Karpas-422 (cell line): ENCODE results near the gene CABCOCO1. TPM values are rescaled to one million over a fixed set of nuclear protein-coding genes. Genes with fewer than 3 reads are reported as not detected.

Source experiments
- DNase-seq: peaks from one replicate; pipeline ENCODE4 v3.0.0-alpha.2; 2015
- H2AFZ ChIP-seq: fragments of 200-600 bp; sonication (generic); 2 replicates; pipeline ENCODE4 v1.6.1; 2014; ENCODE audit warnings: antibody characterized with exemption, low read length, mixed read lengths
- H3K27ac ChIP-seq: fragments of 200-600 bp; sonication (generic); 2 replicates; pipeline ENCODE4 v1.5.1; 2014; ENCODE audit warnings: mild to moderate bottlenecking, low read length, moderate library complexity
- H3K27me3 ChIP-seq: fragments of 200-600 bp; sonication (generic); 2 replicates; pipeline ENCODE4 v1.6.1; 2014; ENCODE audit warnings: low read length, mixed read lengths
- H3K36me3 ChIP-seq: fragments of 200-600 bp; sonication (generic); 2 replicates; pipeline ENCODE4 v1.6.1; 2014; ENCODE audit warnings: low read length, mixed read lengths; ENCODE audit not compliant: insufficient read depth
- H3K4me1 ChIP-seq: fragments of 200-600 bp; sonication (generic); 2 replicates; pipeline ENCODE4 v1.6.1; 2014; ENCODE audit warnings: mild to moderate bottlenecking, low read length, mixed read lengths
- H3K4me2 ChIP-seq: fragments of 200-600 bp; sonication (generic); 2 replicates; pipeline ENCODE4 v1.6.1; 2014; ENCODE audit warnings: low read length, low read depth, mild to moderate bottlenecking; ENCODE audit not compliant: poor library complexity, severe bottlenecking
- H3K4me3 ChIP-seq: fragments of 200-600 bp; sonication (generic); 2 replicates; pipeline ENCODE4 v1.5.1; 2014; ENCODE audit warnings: mild to moderate bottlenecking, antibody characterized with exemption, low read length, mixed read lengths
- H3K79me2 ChIP-seq: fragments of 200-600 bp; sonication (generic); 2 replicates; pipeline ENCODE4 v1.6.1; 2014; ENCODE audit warnings: mild to moderate bottlenecking, low read length, mixed read lengths
- H3K9ac ChIP-seq: fragments of 200-600 bp; sonication (generic); 2 replicates; pipeline ENCODE4 v1.6.0; 2014; ENCODE audit warnings: low read length
- H3K9me2 ChIP-seq: fragments of 200-600 bp; sonication (generic), shearing (Covaris generic); replicated peaks from 2 replicates; pipeline ENCODE4 v1.6.0; 2014; ENCODE audit warnings: mild to moderate bottlenecking, low read length, moderate library complexity; ENCODE audit not compliant: insufficient read depth
- H3K9me3 ChIP-seq: fragments of 300-700, 200-600 bp; sonication (generic); 2 replicates; pipeline ENCODE4 v1.6.1; 2014; ENCODE audit warnings: low read length, mixed read lengths
- H4K20me1 ChIP-seq: fragments of 200-600 bp; sonication (generic); 2 replicates; pipeline ENCODE4 v1.6.1; 2014; ENCODE audit warnings: mild to moderate bottlenecking, antibody characterized with exemption, low read length, low read depth; ENCODE audit not compliant: insufficient read depth
- total RNA-seq: library from RNA; depleted of rRNA; stranded (reverse); fragments of >200 nt; shearing (Covaris generic); gene quantifications from 2 replicates; pipeline ENCODE4 v1.2.3, GENCODE V29; 2014; ENCODE audit warnings: low replicate concordance

CABCOCO1 gene
- total RNA-seq, 1 experiment from 2014 or later = not detected

DNA sequence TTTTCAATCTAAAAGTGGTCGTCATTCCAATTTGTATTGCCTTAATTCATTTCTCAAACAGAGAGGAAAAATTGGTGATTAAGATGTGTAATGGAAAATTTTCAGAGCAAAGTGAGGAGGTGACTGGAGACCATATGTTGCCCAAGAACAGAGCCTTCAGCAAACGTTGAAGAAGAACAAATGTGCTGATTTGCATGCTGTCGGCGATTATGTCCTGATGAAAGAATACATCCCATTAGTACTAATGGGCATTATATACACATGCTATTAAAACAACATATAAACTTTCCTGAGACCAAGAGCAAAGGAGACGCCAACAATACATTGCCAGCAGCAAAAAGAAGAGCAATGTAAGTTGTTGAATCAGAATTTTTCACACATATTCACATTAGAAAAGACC lies 138.8 kb downstream of the CABCOCO1 start:
- no peaks in the 10 kb centered on the region for H3K4me1 ChIP-seq
- no peaks in the 10 kb centered on the region for H3K79me2 ChIP-seq
- DNase-seq = no peak
- H3K9me2 ChIP-seq = no peaks in the 10 kb centered on the region
- H3K9ac ChIP-seq = no peak overlapping the region
- H3K27ac ChIP-seq = no peak overlapping the region
- H3K27me3 ChIP-seq = no peaks in the 10 kb centered on the region
- H3K4me3 ChIP-seq = no peak overlapping the region
- no peak overlapping the region for H3K4me2 ChIP-seq
- no peaks in the 10 kb centered on the region for H3K36me3 ChIP-seq
- no peak overlapping the region for H2AFZ ChIP-seq
- H3K9me3 ChIP-seq = no peaks in the 10 kb centered on the region
- H4K20me1 ChIP-seq = no peaks in the 10 kb centered on the region

DNA sequence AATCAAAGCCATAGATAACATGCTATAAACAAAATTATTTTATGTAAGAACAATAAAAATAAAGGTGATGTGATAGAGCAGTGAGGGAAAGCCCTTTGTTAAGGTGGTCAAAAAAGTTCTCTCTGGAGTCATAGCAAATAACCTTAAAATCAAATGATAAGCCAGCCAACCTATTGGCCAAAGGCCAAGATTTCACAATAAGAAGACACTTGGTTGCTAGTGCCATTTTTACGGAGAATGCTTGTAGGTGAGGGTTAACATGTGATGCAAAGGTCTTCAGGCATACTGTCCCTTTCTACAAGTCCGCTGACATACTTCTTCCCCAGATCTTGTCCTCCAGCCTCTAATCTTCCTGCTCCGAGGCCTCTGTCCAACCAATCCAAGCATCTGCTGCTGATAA lies 140.5 kb downstream of the CABCOCO1 start:
- H3K9ac ChIP-seq = no peak overlapping the region
- H4K20me1 ChIP-seq = no peaks in the 10 kb centered on the region
- no peaks in the 10 kb centered on the region for H3K9me2 ChIP-seq
- no peaks in the 10 kb centered on the region for H3K36me3 ChIP-seq
- no peaks in the 10 kb centered on the region for H3K79me2 ChIP-seq
- H3K9me3 ChIP-seq = no peaks in the 10 kb centered on the region
- no peaks in the 10 kb centered on the region for H3K27me3 ChIP-seq
- H3K4me2 ChIP-seq = no peak overlapping the region
- H3K4me1 ChIP-seq = no peaks in the 10 kb centered on the region
- no peak overlapping the region for H3K27ac ChIP-seq
- H2AFZ ChIP-seq = no peak overlapping the region
- no peak overlapping the region for H3K4me3 ChIP-seq
- DNase-seq = no peak

DNA sequence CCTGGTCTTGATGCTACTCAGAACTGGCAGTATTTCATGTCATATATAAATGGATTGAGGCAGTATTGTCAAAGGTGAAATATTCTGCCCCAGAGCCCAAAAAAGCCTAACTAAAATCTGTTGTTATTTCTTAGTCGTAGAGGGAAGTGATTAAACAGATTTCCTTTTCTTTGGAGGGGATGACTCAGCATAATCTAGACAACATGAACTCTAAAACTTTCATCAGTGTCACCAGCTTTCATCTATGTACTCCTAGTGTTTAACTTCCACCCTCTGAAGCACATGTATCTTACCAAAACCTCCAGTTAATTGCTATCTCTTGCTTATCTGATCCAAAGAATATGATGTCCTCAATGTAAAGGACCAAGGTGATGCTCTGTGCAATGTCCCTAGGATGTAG lies 141.7 kb downstream of the CABCOCO1 start:
- no peak for DNase-seq
- H3K9me3 ChIP-seq = no peaks in the 10 kb centered on the region
- no peak overlapping the region for H2AFZ ChIP-seq
- no peak overlapping the region for H3K27ac ChIP-seq
- no peaks in the 10 kb centered on the region for H3K9me2 ChIP-seq
- no peaks in the 10 kb centered on the region for H3K36me3 ChIP-seq
- no peaks in the 10 kb centered on the region for H3K27me3 ChIP-seq
- no peak overlapping the region for H3K9ac ChIP-seq
- no peaks in the 10 kb centered on the region for H3K4me1 ChIP-seq
- no peaks in the 10 kb centered on the region for H4K20me1 ChIP-seq
- H3K4me3 ChIP-seq = no peak overlapping the region
- no peaks in the 10 kb centered on the region for H3K79me2 ChIP-seq
- no peak overlapping the region for H3K4me2 ChIP-seq

DNA sequence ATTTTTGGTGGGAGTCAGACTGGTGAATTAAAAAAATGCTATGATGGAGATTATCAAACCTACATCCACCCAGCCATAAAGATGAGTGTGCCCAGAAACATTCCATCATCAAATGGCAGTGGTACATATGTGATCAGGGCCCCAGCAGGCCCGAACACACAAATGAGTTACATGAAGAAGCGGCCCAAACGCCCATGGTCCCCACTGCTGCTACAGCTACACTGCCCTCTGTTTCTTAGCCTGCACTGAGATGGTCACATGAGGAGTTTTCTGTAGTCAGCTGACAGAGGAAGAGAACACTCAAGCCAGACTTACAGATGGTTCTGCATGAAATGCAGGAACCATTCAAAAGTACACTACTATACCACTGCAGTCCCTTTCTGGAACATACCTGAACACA lies 142.4 kb downstream of the CABCOCO1 start:
- no peak overlapping the region for H3K4me2 ChIP-seq
- H3K9me2 ChIP-seq = no peaks in the 10 kb centered on the region
- H4K20me1 ChIP-seq = no peaks in the 10 kb centered on the region
- no peak overlapping the region for H3K4me3 ChIP-seq
- no peaks in the 10 kb centered on the region for H3K36me3 ChIP-seq
- no peak for DNase-seq
- H3K79me2 ChIP-seq = no peaks in the 10 kb centered on the region
- H3K9me3 ChIP-seq = no peaks in the 10 kb centered on the region
- no peak overlapping the region for H3K27ac ChIP-seq
- peaks cover 5% of the 10 kb centered on the region for H3K4me1 ChIP-seq
- no peaks in the 10 kb centered on the region for H3K27me3 ChIP-seq
- no peak overlapping the region for H3K9ac ChIP-seq
- no peak overlapping the region for H2AFZ ChIP-seq

DNA sequence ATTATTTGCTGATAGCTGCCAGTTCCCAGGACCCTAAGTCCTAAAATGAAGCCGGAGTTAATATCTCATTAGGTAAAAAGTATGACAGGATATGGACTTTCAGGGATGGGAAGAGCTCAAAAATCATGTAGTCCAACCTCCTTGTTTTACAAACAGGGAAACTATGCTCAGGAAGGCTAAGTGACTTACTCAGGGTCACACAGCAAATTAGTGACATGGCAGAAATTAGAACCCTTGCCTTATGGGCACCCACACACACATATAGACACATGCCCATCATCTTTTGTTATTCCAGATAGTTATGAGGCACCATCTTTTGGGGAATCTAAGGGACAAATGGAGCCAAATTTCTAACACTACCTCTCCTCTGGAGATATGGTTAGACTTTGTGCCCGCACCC lies 147.5 kb downstream of the CABCOCO1 start:
- H3K79me2 ChIP-seq = no peaks in the 10 kb centered on the region

DNA sequence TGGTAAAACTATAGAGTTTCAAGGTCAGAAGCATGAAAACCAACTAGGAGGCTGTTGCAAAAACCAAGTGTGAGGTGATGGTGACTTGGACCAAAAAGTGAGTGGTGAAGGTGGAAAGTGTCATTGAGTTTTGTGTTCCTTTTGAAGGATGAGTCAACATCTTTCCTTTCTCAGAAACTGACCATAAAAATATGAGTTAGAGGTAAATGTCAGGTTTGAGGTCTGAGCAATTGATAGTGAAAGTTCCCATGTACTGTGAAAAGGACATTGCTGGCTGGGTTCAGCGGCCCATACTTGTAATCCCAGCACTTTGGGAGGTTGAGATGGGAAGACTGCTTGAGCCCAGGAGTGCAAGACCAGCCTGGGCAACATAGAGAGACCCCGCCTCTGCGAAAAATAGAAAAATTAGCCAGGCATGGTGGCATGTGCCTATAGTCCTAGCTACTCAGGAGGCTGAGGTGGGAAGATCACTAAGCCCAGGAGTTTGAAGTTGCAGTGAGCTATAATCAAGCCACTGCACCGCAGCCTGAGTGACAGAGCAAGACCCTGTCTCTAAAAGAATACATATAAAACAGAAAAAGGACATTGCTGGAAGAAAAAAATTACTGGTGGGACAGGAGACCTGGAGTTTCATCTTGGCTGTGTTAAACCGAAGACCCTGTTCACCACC lies 149.5 kb downstream of the CABCOCO1 start:
- no peak overlapping the region for H3K4me3 ChIP-seq
- no peaks in the 10 kb centered on the region; the same call in 1 of the 2 replicates for H3K9me2 ChIP-seq
- H4K20me1 ChIP-seq = no peaks in the 10 kb centered on the region
- no peaks in the 10 kb centered on the region for H3K27me3 ChIP-seq
- H3K4me2 ChIP-seq = no peak overlapping the region
- no peaks in the 10 kb centered on the region for H3K36me3 ChIP-seq
- H3K79me2 ChIP-seq = no peaks in the 10 kb centered on the region
- H3K27ac ChIP-seq = no peak overlapping the region
- no peaks in the 10 kb centered on the region for H3K9me3 ChIP-seq
- H3K9ac ChIP-seq = no peak overlapping the region
- no peak overlapping the region for H2AFZ ChIP-seq
- H3K4me1 ChIP-seq = peaks cover 7% of the 10 kb centered on the region
- no peak for DNase-seq

More for the DNA sequence above, 147.5 kb downstream of the CABCOCO1 start:
- peaks cover 7% of the 10 kb centered on the region for H3K4me1 ChIP-seq
- no peak for DNase-seq
- H3K9me2 ChIP-seq = no peaks in the 10 kb centered on the region
- H3K4me3 ChIP-seq = no peak overlapping the region
- H3K27ac ChIP-seq = no peak overlapping the region
- H3K36me3 ChIP-seq = no peaks in the 10 kb centered on the region
- no peaks in the 10 kb centered on the region for H4K20me1 ChIP-seq
- no peak overlapping the region for H3K9ac ChIP-seq
- H3K9me3 ChIP-seq = no peaks in the 10 kb centered on the region
- H3K4me2 ChIP-seq = no peak overlapping the region
- H2AFZ ChIP-seq = no peak overlapping the region
- no peaks in the 10 kb centered on the region for H3K27me3 ChIP-seq

DNA sequence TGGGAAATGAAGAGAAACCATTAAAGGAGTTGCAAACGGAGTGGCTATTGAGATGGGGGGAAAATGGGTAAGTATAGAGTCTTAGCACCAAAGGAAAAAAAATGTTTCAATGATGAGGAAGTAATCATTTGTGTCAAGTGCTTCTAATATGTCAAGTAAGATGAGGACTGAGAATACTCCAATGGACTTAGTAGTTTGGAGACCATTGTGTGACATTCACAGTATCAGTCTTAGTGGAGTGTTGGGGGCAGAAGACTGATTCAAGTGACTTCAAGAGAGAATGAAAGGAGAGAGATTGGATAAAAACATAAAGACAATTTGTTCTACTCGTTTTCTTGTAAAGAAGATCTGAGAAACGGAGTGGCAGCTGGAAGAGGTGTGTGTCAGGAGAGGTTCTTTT lies 150.2 kb downstream of the CABCOCO1 start:
- H3K79me2 ChIP-seq = no peaks in the 10 kb centered on the region
- peaks cover 7% of the 10 kb centered on the region for H3K4me1 ChIP-seq
- H3K9ac ChIP-seq = no peak overlapping the region
- no peak overlapping the region for H3K4me2 ChIP-seq
- H3K27me3 ChIP-seq = no peaks in the 10 kb centered on the region
- no peaks in the 10 kb centered on the region for H3K9me3 ChIP-seq
- no peak for DNase-seq
- no peaks in the 10 kb centered on the region; the same call in 1 of the 2 replicates for H3K9me2 ChIP-seq
- H2AFZ ChIP-seq = no peak overlapping the region
- H3K36me3 ChIP-seq = no peaks in the 10 kb centered on the region
- H4K20me1 ChIP-seq = no peaks in the 10 kb centered on the region
- no peak overlapping the region for H3K4me3 ChIP-seq
- no peak overlapping the region for H3K27ac ChIP-seq

DNA sequence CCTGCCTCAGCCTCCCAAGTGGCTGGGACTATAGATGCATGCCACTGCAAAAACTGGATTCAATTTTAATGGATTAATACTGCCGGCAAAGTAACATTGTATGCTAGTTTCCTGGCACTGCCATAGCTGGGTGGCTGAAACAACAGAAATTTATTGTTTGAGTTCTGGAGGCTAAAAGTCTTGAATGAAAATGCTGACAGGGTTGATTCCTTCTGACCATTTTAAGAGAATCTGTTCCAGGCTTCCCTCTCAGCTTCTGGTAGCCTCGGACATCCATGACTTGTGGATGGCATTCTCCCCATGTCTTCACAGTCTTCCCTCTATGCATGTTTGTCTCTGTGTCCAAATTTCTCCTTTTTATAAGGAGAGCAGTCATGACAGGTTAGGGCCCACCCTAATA lies 151.4 kb downstream of the CABCOCO1 start:
- H2AFZ ChIP-seq = no peak overlapping the region
- no peak overlapping the region for H3K4me2 ChIP-seq
- peaks cover 7% of the 10 kb centered on the region for H3K4me1 ChIP-seq
- no peaks in the 10 kb centered on the region; the same call in 1 of the 2 replicates for H3K9me2 ChIP-seq
- H3K36me3 ChIP-seq = no peaks in the 10 kb centered on the region
- no peak overlapping the region for H3K27ac ChIP-seq
- no peak overlapping the region for H3K4me3 ChIP-seq
- no peaks in the 10 kb centered on the region for H4K20me1 ChIP-seq
- no peaks in the 10 kb centered on the region for H3K9me3 ChIP-seq
- no peak for DNase-seq
- H3K9ac ChIP-seq = no peak overlapping the region
- no peaks in the 10 kb centered on the region for H3K79me2 ChIP-seq
- no peaks in the 10 kb centered on the region for H3K27me3 ChIP-seq
